ENCODE data around the gene GATA2. TPM values are rescaled to one million over a fixed set of nuclear protein-coding genes. Genes with fewer than 3 reads are reported as not detected.
A peak's percentile ranks its signal among the peaks of the same experiment; 100 is the strongest.

GATA2 gene
- total RNA-seq, 1 donor from 2014 or later = under 0.01 TPM

DNA sequence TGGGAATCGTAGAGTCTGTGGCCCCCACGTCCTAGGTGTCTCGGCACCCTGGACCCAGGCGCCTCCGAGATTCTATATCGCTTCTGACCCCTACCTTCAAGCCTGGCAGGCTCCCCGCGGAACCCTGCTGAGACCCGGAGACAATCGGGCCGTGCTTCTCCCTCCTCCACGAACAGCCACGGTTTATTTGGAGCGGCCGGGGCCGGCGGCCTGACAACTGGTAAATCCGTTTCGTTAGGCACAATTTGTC, 1.4 kb downstream of the GATA2 start:
- FAIRE-seq = no peak
- H3K36me3 ChIP-seq (ENCODE audit: control insufficient read depth, insufficient read depth, low read length) = no peaks in the 10 kb centered on the region
- peaks cover 68% of the 10 kb centered on the region for H3K27me3 ChIP-seq (ENCODE audit: control insufficient read depth, insufficient read depth, low read length)
- no peak for DNase-seq (ENCODE audit: low read depth)
- TF ChIP-seq, protein P1, sequence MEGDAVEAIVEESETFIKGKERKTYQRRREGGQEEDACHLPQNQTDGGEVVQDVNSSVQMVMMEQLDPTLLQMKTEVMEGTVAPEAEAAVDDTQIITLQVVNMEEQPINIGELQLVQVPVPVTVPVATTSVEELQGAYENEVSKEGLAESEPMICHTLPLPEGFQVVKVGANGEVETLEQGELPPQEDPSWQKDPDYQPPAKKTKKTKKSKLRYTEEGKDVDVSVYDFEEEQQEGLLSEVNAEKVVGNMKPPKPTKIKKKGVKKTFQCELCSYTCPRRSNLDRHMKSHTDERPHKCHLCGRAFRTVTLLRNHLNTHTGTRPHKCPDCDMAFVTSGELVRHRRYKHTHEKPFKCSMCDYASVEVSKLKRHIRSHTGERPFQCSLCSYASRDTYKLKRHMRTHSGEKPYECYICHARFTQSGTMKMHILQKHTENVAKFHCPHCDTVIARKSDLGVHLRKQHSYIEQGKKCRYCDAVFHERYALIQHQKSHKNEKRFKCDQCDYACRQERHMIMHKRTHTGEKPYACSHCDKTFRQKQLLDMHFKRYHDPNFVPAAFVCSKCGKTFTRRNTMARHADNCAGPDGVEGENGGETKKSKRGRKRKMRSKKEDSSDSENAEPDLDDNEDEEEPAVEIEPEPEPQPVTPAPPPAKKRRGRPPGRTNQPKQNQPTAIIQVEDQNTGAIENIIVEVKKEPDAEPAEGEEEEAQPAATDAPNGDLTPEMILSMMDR (IDR thresholded peaks at IDR 0.05; ENCODE audit: insufficient read depth, low read length, severe bottlenecking) = no peak
- no peak overlapping the region for H3K4me3 ChIP-seq (ENCODE audit: low read depth, low read length)

DNA sequence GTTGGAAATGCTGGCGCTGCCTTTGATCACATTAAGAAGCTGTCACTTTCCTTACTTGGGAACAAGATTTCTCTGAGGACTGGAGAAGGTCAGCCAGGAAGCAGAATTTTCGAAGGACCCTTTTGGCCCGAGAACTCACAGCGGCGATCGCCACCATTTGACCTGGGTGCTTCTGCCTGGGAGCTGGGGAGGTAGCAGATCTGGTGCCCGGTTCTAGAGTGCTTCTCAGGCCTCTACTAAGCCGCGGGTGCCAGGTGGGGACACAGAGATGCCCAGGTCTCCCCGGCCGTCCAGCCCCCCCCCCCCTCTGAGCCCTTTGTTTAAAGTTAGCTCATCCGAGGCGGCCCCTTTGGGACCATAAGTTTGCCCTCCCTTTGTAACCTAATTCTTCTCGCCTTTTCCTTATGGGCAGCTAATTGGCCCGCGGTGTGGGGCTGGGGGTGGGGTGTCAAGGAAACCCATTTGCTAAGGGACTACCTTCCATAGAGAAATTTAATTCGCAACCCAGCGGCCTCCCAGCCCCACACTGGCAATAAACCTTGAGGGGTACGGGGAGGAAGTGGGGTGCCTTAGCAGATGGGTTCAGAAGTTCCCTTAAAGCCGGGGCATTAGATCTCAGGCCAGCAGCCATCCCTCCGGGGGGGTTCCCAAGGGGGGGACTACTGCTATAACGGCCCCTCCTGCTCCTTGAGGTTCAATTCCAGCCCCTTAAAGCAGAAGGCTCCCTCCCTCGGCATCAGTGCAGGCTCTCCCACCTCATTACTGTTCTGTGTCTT, 1.9 kb downstream of the GATA2 start:
- TF ChIP-seq, protein P1 (IDR thresholded peaks at IDR 0.05; ENCODE audit: insufficient read depth, low read length, severe bottlenecking) = no peak
- no peak overlapping the region for H3K4me3 ChIP-seq (ENCODE audit: low read depth, low read length)
- FAIRE-seq (no peak), DNase-seq (ENCODE audit: low read depth) (no peak)
- peaks cover 72% of the 10 kb centered on the region for H3K27me3 ChIP-seq (ENCODE audit: control insufficient read depth, insufficient read depth, low read length)
- no peaks in the 10 kb centered on the region for H3K36me3 ChIP-seq (ENCODE audit: control insufficient read depth, insufficient read depth, low read length)

DNA sequence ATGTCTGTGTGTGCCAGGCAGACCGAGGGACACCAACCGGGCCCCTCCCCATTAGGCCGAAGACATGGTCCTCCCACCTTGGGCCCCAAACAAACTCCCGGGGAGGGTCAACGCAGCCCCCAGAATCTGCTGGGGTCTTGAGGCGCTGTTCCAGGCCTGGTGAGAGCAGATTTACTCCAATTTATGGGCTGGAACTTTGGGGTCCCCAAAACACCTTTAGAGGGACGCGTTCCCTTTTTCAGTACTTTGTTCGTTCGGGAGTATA, 2.4 kb downstream of the GATA2 start:
- Histone ChIP-seq H3K36me3 (ENCODE audit: control insufficient read depth, insufficient read depth, low read length) (no peaks in the 10 kb centered on the region), H3K4me3 (ENCODE audit: low read depth, low read length) (no peak overlapping the region), H3K27me3 (ENCODE audit: control insufficient read depth, insufficient read depth, low read length) (peaks cover 73% of the 10 kb centered on the region)
- TF ChIP-seq, protein P1 (IDR thresholded peaks at IDR 0.05; ENCODE audit: insufficient read depth, low read length, severe bottlenecking) = no peak
- FAIRE-seq = no peak
- DNase-seq (ENCODE audit: low read depth) = no peak

DNA sequence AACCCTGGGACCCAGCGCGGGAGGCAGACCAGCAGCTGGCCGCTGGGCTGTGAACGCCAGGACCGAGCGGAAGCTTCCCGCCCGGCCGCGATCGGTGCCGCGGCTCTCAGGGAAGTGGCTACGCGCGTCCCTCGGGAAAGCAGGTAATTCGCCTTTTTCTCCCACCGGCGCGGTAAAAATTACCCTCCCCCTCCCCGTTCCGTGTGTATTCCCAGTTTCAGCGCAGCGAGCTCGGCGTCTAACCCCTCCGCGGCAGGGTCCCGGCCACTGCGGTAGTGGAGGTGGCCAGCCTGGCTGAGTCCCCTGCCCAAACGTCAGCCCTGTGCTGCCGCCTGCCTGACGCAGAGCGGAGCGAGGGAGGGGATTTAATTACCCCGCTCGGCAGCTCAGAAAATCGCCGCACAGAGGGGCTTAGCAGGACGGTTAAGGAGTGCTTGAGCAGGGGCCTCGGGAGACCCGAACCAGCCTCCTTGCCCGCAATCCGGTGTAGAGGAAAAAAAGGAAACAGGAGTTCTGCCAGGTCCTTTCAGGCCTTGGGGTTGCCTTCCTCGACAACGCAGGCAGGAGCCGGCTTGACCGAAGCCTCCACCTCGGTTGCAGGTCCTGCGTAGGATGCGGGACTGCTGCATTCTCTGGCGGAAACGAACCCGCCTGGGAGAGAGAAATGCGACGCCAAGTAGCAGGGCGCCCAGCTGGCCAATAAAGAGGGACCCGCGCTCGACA, 2.9 kb downstream of the GATA2 start:
- no peaks in the 10 kb centered on the region for H3K36me3 ChIP-seq (ENCODE audit: control insufficient read depth, insufficient read depth, low read length)
- H3K4me3 ChIP-seq (ENCODE audit: low read depth, low read length) = peak overlapping the region; percentile 36
- TF ChIP-seq, protein P1 (IDR thresholded peaks at IDR 0.05; ENCODE audit: insufficient read depth, low read length, severe bottlenecking) = no peak
- peaks cover 76% of the 10 kb centered on the region for H3K27me3 ChIP-seq (ENCODE audit: control insufficient read depth, insufficient read depth, low read length)
- no peak for DNase-seq (ENCODE audit: low read depth)
- no peak for FAIRE-seq

DNA sequence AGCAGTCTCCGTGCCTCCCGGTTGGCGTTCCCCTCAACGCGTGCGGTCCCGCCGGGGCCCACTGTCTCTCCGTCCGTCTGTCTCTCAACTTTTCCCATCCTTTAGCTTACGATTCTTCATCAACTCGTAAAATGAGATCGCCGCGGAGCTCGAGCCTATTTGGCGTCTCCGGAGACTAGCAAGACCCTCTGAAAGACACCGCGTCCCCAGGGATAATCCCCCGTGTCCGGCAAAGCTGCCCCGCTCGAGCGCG, 3.4 kb downstream of the GATA2 start:
- FAIRE-seq = no peak
- TF ChIP-seq, protein P1 (IDR thresholded peaks at IDR 0.05; ENCODE audit: insufficient read depth, low read length, severe bottlenecking) = no peak
- no peak for DNase-seq (ENCODE audit: low read depth)
- Histone ChIP-seq H3K36me3 (ENCODE audit: control insufficient read depth, insufficient read depth, low read length) (no peaks in the 10 kb centered on the region), H3K27me3 (ENCODE audit: control insufficient read depth, insufficient read depth, low read length) (peaks cover 80% of the 10 kb centered on the region), H3K4me3 (ENCODE audit: low read depth, low read length) (peak overlapping the region; percentile 36)

All from bronchial epithelial cell (primary cell).